ENCODE data around the gene TTC23.

The TTC23 gene

DNA sequence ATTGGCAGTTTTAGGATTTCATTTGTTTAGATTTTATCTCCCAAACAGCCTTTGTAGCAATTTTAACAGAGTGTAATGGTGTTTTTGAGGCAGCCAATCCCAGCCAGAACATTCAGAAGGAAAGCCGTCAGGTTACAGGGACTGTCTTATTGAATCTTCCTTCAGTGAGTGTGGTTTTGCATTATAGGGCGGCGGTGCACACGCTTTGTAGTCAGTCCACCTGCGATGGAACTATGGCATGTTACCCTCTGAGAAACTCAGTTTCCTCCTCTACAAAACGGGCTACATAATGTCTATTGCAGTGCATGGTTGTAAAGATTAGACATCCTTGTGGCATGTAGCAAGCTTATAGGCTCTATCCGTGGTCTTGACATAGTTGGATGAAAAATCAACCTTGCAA lies 2.9 kb upstream of the TTC23 start:
- H3K4me3 ChIP-seq (ENCODE audit: low read depth, low read length): peak overlapping the region; percentile 83
- TF ChIP-seq, protein P1, sequence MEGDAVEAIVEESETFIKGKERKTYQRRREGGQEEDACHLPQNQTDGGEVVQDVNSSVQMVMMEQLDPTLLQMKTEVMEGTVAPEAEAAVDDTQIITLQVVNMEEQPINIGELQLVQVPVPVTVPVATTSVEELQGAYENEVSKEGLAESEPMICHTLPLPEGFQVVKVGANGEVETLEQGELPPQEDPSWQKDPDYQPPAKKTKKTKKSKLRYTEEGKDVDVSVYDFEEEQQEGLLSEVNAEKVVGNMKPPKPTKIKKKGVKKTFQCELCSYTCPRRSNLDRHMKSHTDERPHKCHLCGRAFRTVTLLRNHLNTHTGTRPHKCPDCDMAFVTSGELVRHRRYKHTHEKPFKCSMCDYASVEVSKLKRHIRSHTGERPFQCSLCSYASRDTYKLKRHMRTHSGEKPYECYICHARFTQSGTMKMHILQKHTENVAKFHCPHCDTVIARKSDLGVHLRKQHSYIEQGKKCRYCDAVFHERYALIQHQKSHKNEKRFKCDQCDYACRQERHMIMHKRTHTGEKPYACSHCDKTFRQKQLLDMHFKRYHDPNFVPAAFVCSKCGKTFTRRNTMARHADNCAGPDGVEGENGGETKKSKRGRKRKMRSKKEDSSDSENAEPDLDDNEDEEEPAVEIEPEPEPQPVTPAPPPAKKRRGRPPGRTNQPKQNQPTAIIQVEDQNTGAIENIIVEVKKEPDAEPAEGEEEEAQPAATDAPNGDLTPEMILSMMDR (IDR thresholded peaks at IDR 0.05; ENCODE audit: insufficient read depth, low read depth, low read length, missing control alignments): no peak
- DNase-seq (ENCODE audit: low read depth): peak; percentile 10

DNA sequence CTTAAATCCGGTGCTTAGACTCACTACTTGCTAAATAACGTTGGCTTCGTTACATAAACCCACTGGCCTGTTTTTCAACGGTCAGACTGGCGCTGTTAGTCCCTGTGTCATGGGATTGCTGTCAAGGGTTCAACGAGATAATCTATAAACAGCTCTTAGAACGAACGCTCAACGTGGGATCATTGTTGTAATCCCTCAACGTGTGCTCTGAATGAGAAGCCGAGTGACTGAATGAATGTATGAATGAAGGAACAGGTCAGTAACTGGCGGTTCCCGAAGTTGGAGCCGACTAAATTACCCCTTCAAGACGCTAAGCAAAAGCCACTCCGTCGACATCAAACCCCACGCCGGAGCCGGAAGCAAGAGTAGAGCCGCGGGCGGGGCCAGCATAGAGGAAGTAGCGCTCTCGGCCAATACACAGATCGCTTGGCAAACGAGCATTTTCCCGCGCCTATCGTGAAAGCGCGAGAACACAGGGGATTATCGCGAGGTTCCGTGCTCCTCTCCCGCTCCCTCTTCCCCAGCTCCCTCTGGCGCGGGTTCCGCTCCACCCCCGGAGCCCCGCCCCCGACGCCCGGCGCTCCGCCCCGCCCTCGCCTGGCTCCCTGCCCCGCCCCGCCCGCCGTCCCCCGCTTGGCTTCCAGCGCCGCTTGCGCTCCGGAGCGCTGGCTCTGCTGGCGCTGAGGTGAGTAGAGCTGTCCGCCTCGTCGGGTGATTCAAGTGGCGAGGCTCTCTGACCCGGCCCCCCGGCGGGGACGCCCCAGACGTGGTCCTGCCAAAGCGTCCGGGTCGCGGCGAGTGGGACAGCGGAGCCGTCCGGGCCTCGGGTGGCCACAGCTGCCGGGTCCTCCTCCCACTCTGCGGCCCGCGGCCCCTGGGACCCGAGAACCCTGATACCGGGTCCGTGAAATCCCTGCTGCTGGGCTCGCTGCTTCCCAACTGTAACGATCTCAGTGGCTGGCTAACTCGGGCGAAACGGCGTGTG lies 1.8 kb upstream of the TTC23 start, which contains the start of gene LRRC28:
Gene LRRC28 (plus strand): TSS at position 625 of the 985 bp plus-strand sequence. CDS start 4,477 bp downstream, outside the sequence.
- TF ChIP-seq, protein P1 (IDR thresholded peaks at IDR 0.05; ENCODE audit: insufficient read depth, low read depth, low read length, missing control alignments): no peak
- peak within 1 kb of the TSS; percentile 87 for H3K4me3 ChIP-seq (ENCODE audit: low read depth, low read length)
- peak; percentile 99 for DNase-seq (ENCODE audit: low read depth)

DNA sequence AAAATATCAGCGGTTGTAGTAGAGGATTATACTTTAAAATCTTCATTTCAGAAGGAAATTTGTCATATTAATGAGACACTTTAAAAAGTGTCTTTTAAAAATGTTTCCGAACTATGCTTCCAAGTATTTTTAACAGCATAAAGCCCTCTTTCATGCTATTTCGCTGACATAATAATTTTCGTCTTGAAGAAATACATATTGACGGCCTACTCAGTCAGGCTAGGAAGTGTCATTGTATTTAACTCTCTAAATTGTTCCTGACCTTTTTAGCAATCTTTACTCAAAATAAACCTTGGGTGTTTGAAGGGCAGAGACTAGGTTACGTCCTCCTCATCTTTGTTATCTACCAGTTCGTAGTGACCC lies 1.1 kb upstream of the TTC23 start:
- TF ChIP-seq, protein P1 (IDR thresholded peaks at IDR 0.05; ENCODE audit: insufficient read depth, low read depth, low read length, missing control alignments): no peak
- peak overlapping the region; percentile 87 for H3K4me3 ChIP-seq (ENCODE audit: low read depth, low read length)
- DNase-seq (ENCODE audit: low read depth): no peak

DNA sequence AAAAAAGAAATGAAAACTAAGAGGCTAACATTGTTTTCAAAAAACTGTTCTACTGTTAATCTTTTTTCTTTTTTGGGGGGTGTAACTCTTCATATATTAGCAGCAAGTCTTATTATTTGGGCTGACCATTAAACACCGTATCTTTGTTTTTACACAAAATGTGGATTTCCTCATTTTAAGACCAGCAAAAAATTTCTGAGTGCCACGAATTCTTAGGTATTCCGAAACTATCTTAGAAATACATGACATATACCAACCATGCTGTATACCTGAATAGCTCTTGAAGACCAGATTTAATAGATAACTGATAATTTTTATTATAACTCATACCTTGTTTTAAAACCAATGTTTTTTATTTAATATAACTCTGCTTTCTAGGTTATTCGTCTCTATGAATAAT lies 620 bp upstream of the TTC23 start:
- H3K4me3 ChIP-seq (ENCODE audit: low read depth, low read length): peak overlapping the region; percentile 87
- DNase-seq (ENCODE audit: low read depth): no peak
- TF ChIP-seq, protein P1 (IDR thresholded peaks at IDR 0.05; ENCODE audit: insufficient read depth, low read depth, low read length, missing control alignments): no peak

DNA sequence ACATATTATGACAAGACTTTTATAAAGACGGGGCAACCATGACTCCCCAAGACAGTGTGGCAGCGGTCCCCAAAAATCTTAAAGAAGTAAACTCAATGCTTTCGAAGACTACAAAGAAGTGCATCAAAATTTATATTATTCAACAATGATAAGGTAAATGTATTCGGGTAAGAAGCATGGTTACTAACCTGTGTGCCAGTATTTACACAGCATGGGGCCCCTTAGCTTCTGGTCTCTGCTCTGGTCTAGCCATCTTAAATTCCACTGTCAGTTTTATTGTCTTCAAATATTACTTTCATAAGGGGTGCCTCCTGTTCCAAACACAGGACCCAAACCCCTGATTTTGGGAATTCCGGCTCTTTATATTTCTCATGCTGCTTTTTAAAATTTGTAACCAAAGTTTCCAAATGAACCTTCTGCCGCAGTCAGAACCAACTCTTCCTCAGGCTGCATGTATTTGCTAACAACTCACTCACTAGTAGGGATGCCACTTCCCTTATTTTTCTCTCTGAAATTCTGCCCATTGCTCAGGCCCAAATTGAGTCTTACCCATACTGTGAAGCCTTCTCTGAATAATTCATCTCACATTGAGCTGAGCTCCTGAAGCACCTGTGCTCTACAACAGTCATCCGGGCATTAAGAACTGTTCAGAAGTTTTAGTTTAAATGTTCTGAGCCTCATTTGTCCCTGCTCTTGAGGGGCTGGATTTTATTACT lies 1.2 kb downstream of the TTC23 start:
- no peak for DNase-seq (ENCODE audit: low read depth)
- H3K4me3 ChIP-seq (ENCODE audit: low read depth, low read length): no peak overlapping the region
- TF ChIP-seq, protein P1 (IDR thresholded peaks at IDR 0.05; ENCODE audit: insufficient read depth, low read depth, low read length, missing control alignments): no peak

DNA sequence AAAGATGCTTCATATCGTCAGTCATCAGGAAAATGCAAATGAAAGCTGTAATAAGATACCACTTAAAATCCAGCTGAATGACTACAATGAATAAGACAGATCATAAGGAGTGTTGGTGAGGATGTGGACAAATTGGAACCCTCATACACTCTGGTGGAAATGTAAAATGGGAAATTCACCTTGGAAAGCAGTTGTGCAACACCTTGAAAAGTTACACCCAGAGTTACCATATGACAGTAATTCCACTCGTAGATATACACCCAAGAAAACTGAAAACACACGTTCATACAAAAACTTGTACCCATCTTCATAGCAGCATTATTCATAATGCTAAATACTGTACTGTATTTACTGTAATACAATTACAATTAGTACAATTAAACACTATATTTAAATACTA lies 2.3 kb downstream of the TTC23 start:
- TF ChIP-seq, protein P1 (IDR thresholded peaks at IDR 0.05; ENCODE audit: insufficient read depth, low read depth, low read length, missing control alignments): no peak
- no peak for DNase-seq (ENCODE audit: low read depth)
- no peak overlapping the region for H3K4me3 ChIP-seq (ENCODE audit: low read depth, low read length)

Data from GM12865 (cell line).